GM23338 (cell line): ENCODE data around the gene NRG3. TPM values are rescaled to one million over a fixed set of nuclear protein-coding genes. Genes with fewer than 3 reads are reported as not detected.
A peak's percentile ranks its signal among the peaks of the same experiment; 100 is the strongest.

Source experiments
- ATAC-seq: fragments of 200-7000 bp; cut with Tn5 transposase; 3 replicates; pipeline ENCODE4 v1.9.1; 2020
- DNase-seq: peaks from one replicate; pipeline ENCODE4 v3.0.0-alpha.2; 2015; ENCODE audit warnings: low spot score
- H2AFZ ChIP-seq: fragments of 200-600 bp; sonication (generic); 2 replicates; pipeline ENCODE4 v1.8.0; 2016; ENCODE audit warnings: antibody characterized with exemption, mild to moderate bottlenecking, moderate library complexity
- H3F3A ChIP-seq: fragments of 200-600 bp; sonication (generic); replicated peaks from 2 replicates; pipeline ENCODE4 v1.8.0; 2017; ENCODE audit warnings: antibody characterized with exemption, mixed run types, low read depth
- H3K27ac ChIP-seq: fragments of 200-600 bp; sonication (generic); 2 replicates; pipeline ENCODE4 v1.6.1; 2016; ENCODE audit warnings: low read depth
- H3K27me3 ChIP-seq: fragments of 200-600 bp; sonication (generic); 2 replicates; pipeline ENCODE4 v1.8.0; 2016; ENCODE audit warnings: mild to moderate bottlenecking, mixed run types, moderate library complexity; ENCODE audit not compliant: insufficient read depth
- H3K36me3 ChIP-seq: fragments of 200-600 bp; sonication (generic); 2 replicates; pipeline ENCODE4 v1.8.0; 2016; ENCODE audit warnings: mild to moderate bottlenecking; ENCODE audit not compliant: insufficient read depth
- H3K4me1 ChIP-seq: fragments of 200-600 bp; sonication (generic); 2 replicates; pipeline ENCODE4 v1.8.0; 2016; ENCODE audit warnings: mild to moderate bottlenecking, moderate library complexity; ENCODE audit not compliant: insufficient read depth
- H3K4me2 ChIP-seq: fragments of 200-600 bp; sonication (generic); 2 replicates; pipeline ENCODE4 v1.7.1; 2017; ENCODE audit warnings: mixed run types
- H3K4me3 ChIP-seq: fragments of 200-600 bp; sonication (generic); 2 replicates; pipeline ENCODE4 v1.6.1; 2016; ENCODE audit warnings: mixed run types
- H3K79me2 ChIP-seq: fragments of 200-600 bp; sonication (generic); replicated peaks from 2 replicates; pipeline ENCODE4 v1.8.0; 2017; ENCODE audit warnings: mild to moderate bottlenecking; ENCODE audit not compliant: insufficient read depth
- H3K9me2 ChIP-seq: fragments of 200-600 bp; sonication (generic); 2 replicates; pipeline ENCODE4 v1.8.0; 2017; ENCODE audit not compliant: insufficient read depth
- H4K20me1 ChIP-seq: fragments of 200-600 bp; sonication (generic); replicated peaks from 2 replicates; pipeline ENCODE4 v1.8.0; 2017; ENCODE audit warnings: mild to moderate bottlenecking; ENCODE audit not compliant: insufficient read depth
- H3K27ac Mint-ChIP-seq: 2 replicates; pipeline ENCODE4 v1.8.0; 2020; ENCODE audit warnings: inconsistent platforms, mild to moderate bottlenecking, moderate library complexity, mixed read lengths
- H3K27me3 Mint-ChIP-seq: 3 replicates; pipeline ENCODE4 v1.8.0; 2022; ENCODE audit warnings: low read depth, mild to moderate bottlenecking, moderate library complexity, mixed read lengths, inconsistent platforms; ENCODE audit not compliant: insufficient read depth, poor library complexity
- H3K36me3 Mint-ChIP-seq: 3 replicates; pipeline ENCODE4 v1.8.0; 2021; ENCODE audit warnings: low read depth, mild to moderate bottlenecking, inconsistent platforms, moderate library complexity, mixed read lengths
- H3K4me1 Mint-ChIP-seq: 3 replicates; pipeline ENCODE4 v1.8.0; 2020; ENCODE audit warnings: mild to moderate bottlenecking, inconsistent platforms, mixed read lengths
- H3K4me3 Mint-ChIP-seq: 3 replicates; pipeline ENCODE4 v1.8.0; 2021; ENCODE audit warnings: moderate library complexity, mild to moderate bottlenecking, inconsistent platforms, mixed read lengths
- H3K9me3 Mint-ChIP-seq: 3 replicates; pipeline ENCODE4 v1.8.0; 2020; ENCODE audit warnings: moderate library complexity, mild to moderate bottlenecking, inconsistent platforms, mixed read lengths
- CREB1 ChIP-seq: fragments of 250-450 bp; sonication (Bioruptor Pico); IDR thresholded peaks from 2 replicates; pipeline ENCODE4 v1.5.0; 2020; ENCODE audit warnings: low read depth, mild to moderate bottlenecking, moderate library complexity
- CTCF ChIP-seq, 2 experiments: fragments of 200-600 bp in 1 of 2; sonication (generic) in 1 of 2; conservative IDR thresholded peaks; 2 replicates each; pipeline versions ENCODE4 v1.5.1 to v1.6.1; 2016 to 2017; ENCODE audit warnings: antibody characterized with exemption in 2 of 2, low read depth in 2 of 2, mild to moderate bottlenecking in 2 of 2, moderate library complexity in 1 of 2
- EZH2 ChIP-seq: fragments of 200-600 bp; sonication (generic); IDR thresholded peaks from one replicate; pipeline ENCODE4 v1.8.0; 2017; ENCODE audit warnings: antibody characterized with exemption, mild to moderate bottlenecking, low read depth; ENCODE audit not compliant: unreplicated experiment
- JUNB ChIP-seq: IDR thresholded peaks from one replicate; pipeline ENCODE4 v1.6.1; 2016; ENCODE audit warnings: antibody characterized with exemption; ENCODE audit not compliant: unreplicated experiment
- NANOG ChIP-seq: IDR thresholded peaks from 2 replicates; pipeline ENCODE4 v1.6.1; 2016; ENCODE audit warnings: antibody characterized with exemption, borderline replicate concordance
- POLR2AphosphoS5 ChIP-seq: IDR thresholded peaks from 2 replicates; pipeline ENCODE4 v1.6.1; 2016; ENCODE audit warnings: antibody characterized with exemption, low read depth
- STAT1 ChIP-seq: IDR thresholded peaks from one replicate; pipeline ENCODE4 v1.6.1; 2016; ENCODE audit warnings: antibody characterized with exemption; ENCODE audit not compliant: unreplicated experiment
- ZNF462 ChIP-seq: fragments of 250-450 bp; sonication (Bioruptor Pico); IDR thresholded peaks from 2 replicates; pipeline ENCODE4 v1.5.0; 2020; ENCODE audit warnings: mild to moderate bottlenecking, moderate library complexity
- polyA plus RNA-seq: library from polyadenylated mRNA; unstranded; fragments of >200 nt; fragmentation: Nextera tagmentation; extraction: Ambion mirVana; gene quantifications from 2 replicates; pipeline ENCODE4 v1.2.1, GENCODE V29; 2016
- total RNA-seq: library from RNA; depleted of rRNA; stranded (reverse); fragments of >200 nt; shearing (Covaris generic); gene quantifications from 2 replicates; pipeline ENCODE4 v1.2.3, GENCODE V29; 2014
- TF ChIP-seq, protein P1 (sequence below): IDR thresholded peaks from one replicate; pipeline ENCODE4 v1.6.1; 2018; ENCODE audit warnings: antibody characterized with exemption; ENCODE audit not compliant: unreplicated experiment

The NRG3 gene
- total and polyA plus RNA-seq, 2 experiments from 2014 or later, result 1.9 to 3.9 TPM

GRCh38 chr10:82934429-82934828 lies 1059.4 kb downstream of the NRG3 start:
- H3K4me1 Mint-ChIP-seq, result no peaks in the 10 kb centered on the region
- H3K27me3 ChIP-seq, result no peaks in the 10 kb centered on the region
- H3K4me3 Mint-ChIP-seq, result no peak overlapping the region
- no peak overlapping the region for H3K4me3 ChIP-seq
- no peak overlapping the region for H3K27ac Mint-ChIP-seq
- H4K20me1 ChIP-seq, result no peaks in the 10 kb centered on the region
- H3K27me3 Mint-ChIP-seq, result no peaks in the 10 kb centered on the region
- H3K4me2 ChIP-seq, result no peak overlapping the region
- no peak overlapping the region for H3K27ac ChIP-seq
- no peaks in the 10 kb centered on the region for H3K9me2 ChIP-seq
- H3K36me3 ChIP-seq, result no peaks in the 10 kb centered on the region
- TF ChIP-seq POLR2AphosphoS5 (no peak), STAT1 (no peak), CREB1 (CRISPR knock-in tag) (no peak), CTCF (conservative IDR thresholded peaks at IDR 0.05; ENCODE audit: low read depth in 2 of 2) (peak; percentile 45 to 59), NANOG (no peak)
- no peaks in the 10 kb centered on the region for H3K9me3 Mint-ChIP-seq
- peak; percentile 72 for ATAC-seq
- H3K36me3 Mint-ChIP-seq, result no peaks in the 10 kb centered on the region
- H3F3A ChIP-seq, result no peaks in the 10 kb centered on the region
- H3K4me1 ChIP-seq, result no peaks in the 10 kb centered on the region
- H3K79me2 ChIP-seq, result no peaks in the 10 kb centered on the region
- peak; percentile 47 for DNase-seq
- no peak overlapping the region for H2AFZ ChIP-seq

DNA sequence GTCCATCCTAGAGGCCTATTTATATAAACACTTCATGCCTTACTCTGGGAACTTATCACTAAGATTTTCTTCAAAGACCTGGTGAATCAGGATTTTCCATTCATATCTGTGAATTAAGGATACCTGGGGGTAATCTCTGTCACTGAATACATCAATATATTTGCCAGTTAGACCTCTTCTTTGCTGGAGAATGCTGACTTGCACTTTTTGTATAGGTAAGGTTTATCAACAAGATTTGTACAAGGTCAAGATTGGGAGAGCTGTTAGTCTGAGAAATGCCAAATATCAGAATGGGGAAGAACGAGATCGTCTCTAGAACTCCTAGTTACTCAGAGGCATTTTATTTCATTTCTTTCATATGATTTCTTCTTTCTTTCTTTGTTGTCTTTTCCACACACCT lies 1060.0 kb downstream of the NRG3 start:
- Mint-ChIP-seq H3K4me1 (no peaks in the 10 kb centered on the region), H3K27ac (no peak overlapping the region), H3K27me3 (no peaks in the 10 kb centered on the region), H3K9me3 (no peaks in the 10 kb centered on the region), H3K4me3 (no peak overlapping the region), H3K36me3 (no peaks in the 10 kb centered on the region)
- no peak for ATAC-seq
- H3K4me1 ChIP-seq, result no peaks in the 10 kb centered on the region
- no peak for DNase-seq
- no peaks in the 10 kb centered on the region for H3K9me2 ChIP-seq
- no peaks in the 10 kb centered on the region for H3K36me3 ChIP-seq
- no peaks in the 10 kb centered on the region for H4K20me1 ChIP-seq
- H3K79me2 ChIP-seq, result no peaks in the 10 kb centered on the region
- TF ChIP-seq EZH2, result no peak
- no peak for TF ChIP-seq JUNB
- no peak for TF ChIP-seq ZNF462 (CRISPR knock-in tag)
- TF ChIP-seq, protein P1, sequence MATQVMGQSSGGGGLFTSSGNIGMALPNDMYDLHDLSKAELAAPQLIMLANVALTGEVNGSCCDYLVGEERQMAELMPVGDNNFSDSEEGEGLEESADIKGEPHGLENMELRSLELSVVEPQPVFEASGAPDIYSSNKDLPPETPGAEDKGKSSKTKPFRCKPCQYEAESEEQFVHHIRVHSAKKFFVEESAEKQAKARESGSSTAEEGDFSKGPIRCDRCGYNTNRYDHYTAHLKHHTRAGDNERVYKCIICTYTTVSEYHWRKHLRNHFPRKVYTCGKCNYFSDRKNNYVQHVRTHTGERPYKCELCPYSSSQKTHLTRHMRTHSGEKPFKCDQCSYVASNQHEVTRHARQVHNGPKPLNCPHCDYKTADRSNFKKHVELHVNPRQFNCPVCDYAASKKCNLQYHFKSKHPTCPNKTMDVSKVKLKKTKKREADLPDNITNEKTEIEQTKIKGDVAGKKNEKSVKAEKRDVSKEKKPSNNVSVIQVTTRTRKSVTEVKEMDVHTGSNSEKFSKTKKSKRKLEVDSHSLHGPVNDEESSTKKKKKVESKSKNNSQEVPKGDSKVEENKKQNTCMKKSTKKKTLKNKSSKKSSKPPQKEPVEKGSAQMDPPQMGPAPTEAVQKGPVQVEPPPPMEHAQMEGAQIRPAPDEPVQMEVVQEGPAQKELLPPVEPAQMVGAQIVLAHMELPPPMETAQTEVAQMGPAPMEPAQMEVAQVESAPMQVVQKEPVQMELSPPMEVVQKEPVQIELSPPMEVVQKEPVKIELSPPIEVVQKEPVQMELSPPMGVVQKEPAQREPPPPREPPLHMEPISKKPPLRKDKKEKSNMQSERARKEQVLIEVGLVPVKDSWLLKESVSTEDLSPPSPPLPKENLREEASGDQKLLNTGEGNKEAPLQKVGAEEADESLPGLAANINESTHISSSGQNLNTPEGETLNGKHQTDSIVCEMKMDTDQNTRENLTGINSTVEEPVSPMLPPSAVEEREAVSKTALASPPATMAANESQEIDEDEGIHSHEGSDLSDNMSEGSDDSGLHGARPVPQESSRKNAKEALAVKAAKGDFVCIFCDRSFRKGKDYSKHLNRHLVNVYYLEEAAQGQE, result no peak
- TF ChIP-seq NANOG, result no peak
- no peak for TF ChIP-seq POLR2AphosphoS5
- no peak for TF ChIP-seq STAT1
- no peak overlapping the region for H2AFZ ChIP-seq
- no peak overlapping the region for H3K27ac ChIP-seq
- H3K27me3 ChIP-seq, result no peaks in the 10 kb centered on the region
- H3F3A ChIP-seq, result no peaks in the 10 kb centered on the region
- H3K4me2 ChIP-seq, result no peak overlapping the region
- no peak overlapping the region for H3K4me3 ChIP-seq
